Keratinocyte (primary cell): ENCODE measurements around the gene PRUNE1. TPM values are rescaled to one million over a fixed set of nuclear protein-coding genes. Genes with fewer than 3 reads are reported as not detected.

Experiments
- DNase-seq: peaks from one replicate; pipeline ENCODE4 v3.0.0-alpha.2; 2011; ENCODE audit warnings: low read depth, missing footprints, low spot score
- FAIRE-seq: peaks from 2 replicates; lab custom pipeline; 2011; peaks lifted over from hg19 to GRCh38; lab: Jason Lieb, UNC
- H2AFZ ChIP-seq: 2 replicates; pipeline ENCODE4 v1.6.0; 2012; ENCODE audit warnings: low read length, control low read depth, inconsistent platforms; ENCODE audit not compliant: control insufficient read depth
- H3K27ac ChIP-seq: 2 replicates; pipeline ENCODE4 v1.5.1; 2011; ENCODE audit warnings: low read length; ENCODE audit not compliant: control insufficient read depth, insufficient read depth
- H3K27me3 ChIP-seq: 3 replicates; pipeline ENCODE4 v1.6.0; 2011; ENCODE audit warnings: low read length; ENCODE audit not compliant: control insufficient read depth, insufficient read depth; ENCODE audit errors: extremely low read depth
- H3K36me3 ChIP-seq, 2 experiments: 2 replicates in 1 of 2; 3 replicates in 1 of 2; pipeline ENCODE4 v1.5.1; 2011; ENCODE audit warnings: low read length in 2 of 2, mild to moderate bottlenecking in 1 of 2; ENCODE audit not compliant: control insufficient read depth in 2 of 2, insufficient read depth in 2 of 2; ENCODE audit errors: extremely low read depth in 1 of 2
- H3K4me1 ChIP-seq: 3 replicates; pipeline ENCODE4 v1.5.1; 2011; ENCODE audit warnings: low read length; ENCODE audit not compliant: control insufficient read depth, insufficient read depth; ENCODE audit errors: extremely low read depth
- H3K4me2 ChIP-seq: 3 replicates; pipeline ENCODE4 v1.6.0; 2011; ENCODE audit warnings: low read depth, low read length; ENCODE audit not compliant: control insufficient read depth, insufficient read depth; ENCODE audit errors: extremely low read depth
- H3K4me3 ChIP-seq, 3 experiments: fragments of 200-600 bp in 1 of 3; sonication (generic) in 1 of 3; 2 replicates in 2 of 3; 3 replicates in 1 of 3; pipeline ENCODE4 v1.5.1; 2011 to 2016; ENCODE audit warnings: low read length in 3 of 3, mild to moderate bottlenecking in 3 of 3, control low read depth in 2 of 3, inconsistent platforms in 1 of 3, low read depth in 1 of 3, mixed read lengths in 1 of 3, mixed run types in 1 of 3, moderate library complexity in 1 of 3; ENCODE audit not compliant: control insufficient read depth in 2 of 3, insufficient read depth in 2 of 3; ENCODE audit errors: extremely low read depth in 1 of 3
- H3K79me2 ChIP-seq: 2 replicates; pipeline ENCODE4 v1.6.0; 2012; ENCODE audit warnings: low read length; ENCODE audit not compliant: control insufficient read depth, insufficient read depth
- H3K9ac ChIP-seq: 3 replicates; pipeline ENCODE4 v1.6.0; 2011; ENCODE audit warnings: low read length; ENCODE audit not compliant: control insufficient read depth, insufficient read depth; ENCODE audit errors: extremely low read depth
- H3K9me1 ChIP-seq: 3 replicates; pipeline ENCODE4 v1.6.0; 2011; ENCODE audit warnings: low read length; ENCODE audit not compliant: control insufficient read depth, insufficient read depth; ENCODE audit errors: extremely low read depth
- H3K9me3 ChIP-seq: 2 replicates; pipeline ENCODE4 v1.5.1; 2012; ENCODE audit warnings: low read depth, low read length; ENCODE audit not compliant: control insufficient read depth
- H4K20me1 ChIP-seq: 3 replicates; pipeline ENCODE4 v1.6.0; 2011; ENCODE audit warnings: low read length; ENCODE audit not compliant: control insufficient read depth, insufficient read depth; ENCODE audit errors: extremely low read depth
- CTCF ChIP-seq, 3 experiments: IDR thresholded peaks in 1 of 3; conservative IDR thresholded peaks in 1 of 3; optimal IDR thresholded peaks in 1 of 3; 2 replicates in 2 of 3; 3 replicates in 1 of 3; pipeline versions ENCODE3 to v1.5.1; 2011; ENCODE audit warnings: low read length in 3 of 3, mild to moderate bottlenecking in 3 of 3, moderate library complexity in 2 of 3, control low read depth in 1 of 3, inconsistent platforms in 1 of 3; ENCODE audit not compliant: insufficient read depth in 2 of 3; ENCODE audit errors: extremely low read depth in 1 of 3
- EZH2 ChIP-seq: IDR thresholded peaks from one replicate; pipeline ENCODE4 v1.6.1; 2012; ENCODE audit warnings: inconsistent platforms, mild to moderate bottlenecking, low read length, moderate library complexity
- dilution Hi-C: fragments of 300-500 bp; cut with MboI; formaldehyde crosslinking; loops from one replicate; pipeline ENCODE4 v1.7.0; 2020; ENCODE audit warnings: low sequenced_read_pairs; ENCODE audit not compliant: extremely low pct_ligation_motif_present
- polyA plus RNA-seq, 5 experiments: library from polyadenylated mRNA; depleted of rRNA in 3 of 5; stranded (reverse) in 3 of 5; stranded (forward) in 1 of 5; unstranded in 1 of 5; fragments of >200 nt; gene quantifications; 1 replicate in 1 of 5; 2 replicates in 3 of 5; 3 replicates in 1 of 5; pipeline versions ENCODE4 v1.2.1 to v1.2.3, GENCODE V29; 2011 to 2012; ENCODE audit warnings: missing spikeins in 2 of 5, low read depth in 1 of 5, low replicate concordance in 1 of 5

Gene PRUNE1
- polyA plus RNA-seq, 1 donor (not counting 4 experiments of a cell fraction or from before 2014, with no cell fraction given), result 15.4 TPM

- no peak for DNase-seq
- FAIRE-seq, result no peak
- peaks cover 0 to 2% of the 10 kb centered on the region in 2 experiments for H3K36me3 ChIP-seq
- no peaks in the 10 kb centered on the region for H3K27me3 ChIP-seq
- H3K9ac ChIP-seq, result no peak overlapping the region
- no peaks in the 10 kb centered on the region for H3K9me1 ChIP-seq
- no peaks in the 10 kb centered on the region for H3K9me3 ChIP-seq
- dilution Hi-C loops, result no loop called here
- no peak overlapping the region for H3K27ac ChIP-seq
- H4K20me1 ChIP-seq, result no peaks in the 10 kb centered on the region
- H3K79me2 ChIP-seq, result no peaks in the 10 kb centered on the region
- peaks cover 19% of the 10 kb centered on the region for H3K4me1 ChIP-seq
- no peak overlapping the region for H3K4me3 ChIP-seq
- no peak overlapping the region for H3K4me2 ChIP-seq
- H2AFZ ChIP-seq, result no peak overlapping the region
- no peak for TF ChIP-seq EZH2
- no peak for TF ChIP-seq CTCF (optimal IDR thresholded peaks at IDR 0.05 in 1 of 3, IDR thresholded peaks at IDR 0.05 in 1 of 3, conservative IDR thresholded peaks at IDR 0.05 in 1 of 3; ENCODE audit: extremely low read depth in 1 of 3, insufficient read depth in 2 of 3, low read length in 3 of 3)
Measured at GRCh38 chr1:150999926-151000325, 8.3 kb upstream of the PRUNE1 start.

- Histone ChIP-seq H3K4me2 (no peak overlapping the region), H3K79me2 (no peaks in the 10 kb centered on the region), H3K27ac (no peak overlapping the region), H3K4me3 (no peak overlapping the region), H4K20me1 (no peaks in the 10 kb centered on the region), H3K4me1 (peaks cover 21% of the 10 kb centered on the region), H3K27me3 (no peaks in the 10 kb centered on the region), H3K9me3 (no peaks in the 10 kb centered on the region), H3K9me1 (no peaks in the 10 kb centered on the region), H3K9ac (no peak overlapping the region), H2AFZ (no peak overlapping the region), H3K36me3 (peaks cover 0 to 2% of the 10 kb centered on the region in 2 experiments)
- TF ChIP-seq EZH2 (no peak), CTCF (optimal IDR thresholded peaks at IDR 0.05 in 1 of 3, IDR thresholded peaks at IDR 0.05 in 1 of 3, conservative IDR thresholded peaks at IDR 0.05 in 1 of 3; ENCODE audit: extremely low read depth in 1 of 3, insufficient read depth in 2 of 3, low read length in 3 of 3) (no peak)
- FAIRE-seq (no peak), DNase-seq (no peak)
- dilution Hi-C loops, result no loop called here
Measured at GRCh38 chr1:151000408-151000807, 7.8 kb upstream of the PRUNE1 start.
